ENCODE measurements around the gene PRKAG1.

GRCh38 chr12:49046129-49046895, 27.7 kb upstream of the PRKAG1 start:
- TF ChIP-seq, protein P1, sequence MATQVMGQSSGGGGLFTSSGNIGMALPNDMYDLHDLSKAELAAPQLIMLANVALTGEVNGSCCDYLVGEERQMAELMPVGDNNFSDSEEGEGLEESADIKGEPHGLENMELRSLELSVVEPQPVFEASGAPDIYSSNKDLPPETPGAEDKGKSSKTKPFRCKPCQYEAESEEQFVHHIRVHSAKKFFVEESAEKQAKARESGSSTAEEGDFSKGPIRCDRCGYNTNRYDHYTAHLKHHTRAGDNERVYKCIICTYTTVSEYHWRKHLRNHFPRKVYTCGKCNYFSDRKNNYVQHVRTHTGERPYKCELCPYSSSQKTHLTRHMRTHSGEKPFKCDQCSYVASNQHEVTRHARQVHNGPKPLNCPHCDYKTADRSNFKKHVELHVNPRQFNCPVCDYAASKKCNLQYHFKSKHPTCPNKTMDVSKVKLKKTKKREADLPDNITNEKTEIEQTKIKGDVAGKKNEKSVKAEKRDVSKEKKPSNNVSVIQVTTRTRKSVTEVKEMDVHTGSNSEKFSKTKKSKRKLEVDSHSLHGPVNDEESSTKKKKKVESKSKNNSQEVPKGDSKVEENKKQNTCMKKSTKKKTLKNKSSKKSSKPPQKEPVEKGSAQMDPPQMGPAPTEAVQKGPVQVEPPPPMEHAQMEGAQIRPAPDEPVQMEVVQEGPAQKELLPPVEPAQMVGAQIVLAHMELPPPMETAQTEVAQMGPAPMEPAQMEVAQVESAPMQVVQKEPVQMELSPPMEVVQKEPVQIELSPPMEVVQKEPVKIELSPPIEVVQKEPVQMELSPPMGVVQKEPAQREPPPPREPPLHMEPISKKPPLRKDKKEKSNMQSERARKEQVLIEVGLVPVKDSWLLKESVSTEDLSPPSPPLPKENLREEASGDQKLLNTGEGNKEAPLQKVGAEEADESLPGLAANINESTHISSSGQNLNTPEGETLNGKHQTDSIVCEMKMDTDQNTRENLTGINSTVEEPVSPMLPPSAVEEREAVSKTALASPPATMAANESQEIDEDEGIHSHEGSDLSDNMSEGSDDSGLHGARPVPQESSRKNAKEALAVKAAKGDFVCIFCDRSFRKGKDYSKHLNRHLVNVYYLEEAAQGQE (IDR thresholded peaks at IDR 0.05), result no peak
- TF ChIP-seq, protein P2, sequence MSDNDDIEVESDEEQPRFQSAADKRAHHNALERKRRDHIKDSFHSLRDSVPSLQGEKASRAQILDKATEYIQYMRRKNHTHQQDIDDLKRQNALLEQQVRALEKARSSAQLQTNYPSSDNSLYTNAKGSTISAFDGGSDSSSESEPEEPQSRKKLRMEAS (IDR thresholded peaks at IDR 0.05), result no peak
- no peak for TF ChIP-seq CTCF (IDR thresholded peaks at IDR 0.05; ENCODE audit: low read depth, low read length, missing input control)
- TF ChIP-seq, protein P3, sequence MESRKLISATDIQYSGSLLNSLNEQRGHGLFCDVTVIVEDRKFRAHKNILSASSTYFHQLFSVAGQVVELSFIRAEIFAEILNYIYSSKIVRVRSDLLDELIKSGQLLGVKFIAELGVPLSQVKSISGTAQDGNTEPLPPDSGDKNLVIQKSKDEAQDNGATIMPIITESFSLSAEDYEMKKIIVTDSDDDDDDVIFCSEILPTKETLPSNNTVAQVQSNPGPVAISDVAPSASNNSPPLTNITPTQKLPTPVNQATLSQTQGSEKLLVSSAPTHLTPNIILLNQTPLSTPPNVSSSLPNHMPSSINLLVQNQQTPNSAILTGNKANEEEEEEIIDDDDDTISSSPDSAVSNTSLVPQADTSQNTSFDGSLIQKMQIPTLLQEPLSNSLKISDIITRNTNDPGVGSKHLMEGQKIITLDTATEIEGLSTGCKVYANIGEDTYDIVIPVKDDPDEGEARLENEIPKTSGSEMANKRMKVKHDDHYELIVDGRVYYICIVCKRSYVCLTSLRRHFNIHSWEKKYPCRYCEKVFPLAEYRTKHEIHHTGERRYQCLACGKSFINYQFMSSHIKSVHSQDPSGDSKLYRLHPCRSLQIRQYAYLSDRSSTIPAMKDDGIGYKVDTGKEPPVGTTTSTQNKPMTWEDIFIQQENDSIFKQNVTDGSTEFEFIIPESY (IDR thresholded peaks at IDR 0.05), result no peak
- no peak for TF ChIP-seq JUND (IDR thresholded peaks at IDR 0.05)
- TF ChIP-seq RXRA (IDR thresholded peaks at IDR 0.05), result no peak
- no peak for TF ChIP-seq EGR1 (IDR thresholded peaks at IDR 0.05; ENCODE audit: low read depth in 2 of 2)
- no peak for TF ChIP-seq GABPA (IDR thresholded peaks at IDR 0.05 in 1 of 2, conservative IDR thresholded peaks at IDR 0.05 in 1 of 2)
- TF ChIP-seq RAD21 (IDR thresholded peaks at IDR 0.05), result no peak
- TF ChIP-seq ATF3 (IDR thresholded peaks at IDR 0.05), result no peak

Measured in liver (tissue), 3 donors.